ENCODE data around the gene STK32C.

GRCh38 chr10:132173185-132173584 is 134.6 kb downstream of the STK32C start:
- TF ChIP-seq, protein P1, sequence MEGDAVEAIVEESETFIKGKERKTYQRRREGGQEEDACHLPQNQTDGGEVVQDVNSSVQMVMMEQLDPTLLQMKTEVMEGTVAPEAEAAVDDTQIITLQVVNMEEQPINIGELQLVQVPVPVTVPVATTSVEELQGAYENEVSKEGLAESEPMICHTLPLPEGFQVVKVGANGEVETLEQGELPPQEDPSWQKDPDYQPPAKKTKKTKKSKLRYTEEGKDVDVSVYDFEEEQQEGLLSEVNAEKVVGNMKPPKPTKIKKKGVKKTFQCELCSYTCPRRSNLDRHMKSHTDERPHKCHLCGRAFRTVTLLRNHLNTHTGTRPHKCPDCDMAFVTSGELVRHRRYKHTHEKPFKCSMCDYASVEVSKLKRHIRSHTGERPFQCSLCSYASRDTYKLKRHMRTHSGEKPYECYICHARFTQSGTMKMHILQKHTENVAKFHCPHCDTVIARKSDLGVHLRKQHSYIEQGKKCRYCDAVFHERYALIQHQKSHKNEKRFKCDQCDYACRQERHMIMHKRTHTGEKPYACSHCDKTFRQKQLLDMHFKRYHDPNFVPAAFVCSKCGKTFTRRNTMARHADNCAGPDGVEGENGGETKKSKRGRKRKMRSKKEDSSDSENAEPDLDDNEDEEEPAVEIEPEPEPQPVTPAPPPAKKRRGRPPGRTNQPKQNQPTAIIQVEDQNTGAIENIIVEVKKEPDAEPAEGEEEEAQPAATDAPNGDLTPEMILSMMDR (IDR thresholded peaks at IDR 0.05) = no peak
- no peak for TF ChIP-seq POLR2AphosphoS5 (IDR thresholded peaks at IDR 0.05)
- no peak for TF ChIP-seq POLR2A (IDR thresholded peaks at IDR 0.05)

Data from prostate gland (tissue), 2 donors.